GM12891 (cell line): ENCODE results near the gene AQR.

Experiments
- DNase-seq: peaks from one replicate; pipeline ENCODE4 v3.0.0; 2011; ENCODE audit warnings: low spot score; ENCODE audit not compliant: insufficient read length
- FAIRE-seq: peaks from 2 replicates; lab custom pipeline; 2011; peaks lifted over from hg19 to GRCh38; lab: Jason Lieb, UNC
- PAX5 ChIP-seq: IDR thresholded peaks from 2 replicates; pipeline ENCODE4 v1.6.1; 2011; ENCODE audit warnings: low read length, moderate library complexity, mild to moderate bottlenecking; ENCODE audit not compliant: insufficient read depth, severe bottlenecking
- POLR2A ChIP-seq: IDR thresholded peaks from 2 replicates; pipeline ENCODE4 v1.6.1; 2011; ENCODE audit warnings: low read depth, low read length, control low read depth
- POLR2AphosphoS5 ChIP-seq: IDR thresholded peaks from 2 replicates; pipeline ENCODE4 v1.6.1; 2011; ENCODE audit warnings: low read depth, low read length, control low read depth
- POU2F2 ChIP-seq: IDR thresholded peaks from 2 replicates; pipeline ENCODE4 v1.6.1; 2011; ENCODE audit warnings: low read depth, mild to moderate bottlenecking, control low read depth, low read length, moderate library complexity
- SPI1 ChIP-seq: IDR thresholded peaks from 2 replicates; pipeline ENCODE4 v1.6.1; 2011; ENCODE audit warnings: low read depth, low read length, control low read depth
- TAF1 ChIP-seq: IDR thresholded peaks from 2 replicates; pipeline ENCODE4 v1.6.1; 2011; ENCODE audit warnings: low read depth, low read length, control low read depth

AQR gene

DNA sequence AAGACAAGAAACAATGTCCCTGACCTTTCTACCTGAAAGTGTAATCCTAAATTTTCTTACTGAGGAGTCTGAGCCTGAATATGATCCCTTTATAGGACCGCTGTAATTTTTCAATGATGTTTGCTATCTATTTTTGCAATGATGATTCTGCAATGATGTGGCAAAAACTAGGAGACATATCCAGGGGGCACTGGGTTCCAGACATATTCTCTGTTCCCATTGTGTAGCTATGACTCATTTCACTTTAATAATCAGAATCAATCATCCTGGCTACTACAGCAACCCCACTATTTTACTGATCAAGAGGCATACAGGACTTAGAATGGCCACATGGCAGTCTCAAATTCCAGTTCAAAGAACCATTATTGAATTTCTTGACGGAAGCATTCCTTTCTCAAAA is 85.9 kb downstream of the AQR start:
- TF ChIP-seq PAX5 (no peak), SPI1 (no peak)
- DNase-seq (no peak), FAIRE-seq (no peak)

DNA sequence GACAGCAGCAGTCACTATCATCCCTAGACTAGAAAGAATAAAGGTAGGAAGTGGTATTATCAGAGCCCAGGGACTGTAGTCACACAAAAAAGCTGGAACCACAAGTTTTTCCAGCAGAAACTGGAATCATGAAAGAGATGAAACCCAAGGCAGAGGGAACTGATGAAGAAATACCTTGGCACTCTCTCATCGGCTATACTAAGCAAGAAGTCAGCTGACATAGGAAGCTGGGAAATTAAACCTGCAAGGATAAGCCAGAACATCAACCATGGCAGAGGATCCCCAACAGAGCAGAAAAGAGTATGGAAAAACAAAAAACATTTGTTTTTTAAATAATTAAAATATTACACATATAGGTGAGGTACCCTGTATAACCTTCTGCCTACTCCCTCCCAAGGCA is 86.5 kb downstream of the AQR start:
- TF ChIP-seq PAX5 = no peak
- no peak for TF ChIP-seq POLR2AphosphoS5
- TF ChIP-seq POU2F2 = no peak
- TF ChIP-seq POLR2A = no peak
- FAIRE-seq = no peak
- no peak for DNase-seq

DNA sequence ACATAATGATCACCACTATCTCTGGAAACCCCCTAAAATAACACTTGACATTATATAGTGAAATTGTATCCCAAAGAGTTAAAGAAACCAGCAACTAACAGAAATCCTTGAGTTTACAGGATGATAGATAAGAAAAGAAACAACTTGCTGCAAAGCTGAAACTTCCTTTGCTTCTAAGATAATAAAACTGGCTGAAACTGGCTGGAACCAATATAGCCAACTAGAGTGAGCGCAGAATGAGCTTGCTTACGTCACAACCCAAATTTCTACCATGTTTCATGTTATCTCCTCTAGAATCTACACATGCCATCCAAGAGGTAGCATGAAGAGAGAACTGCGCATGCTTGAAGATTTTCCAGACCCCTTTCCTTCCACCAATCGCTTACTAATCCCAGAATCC is 90.4 kb downstream of the AQR start:
- no peak for FAIRE-seq
- DNase-seq = no peak
- no peak for TF ChIP-seq PAX5

DNA sequence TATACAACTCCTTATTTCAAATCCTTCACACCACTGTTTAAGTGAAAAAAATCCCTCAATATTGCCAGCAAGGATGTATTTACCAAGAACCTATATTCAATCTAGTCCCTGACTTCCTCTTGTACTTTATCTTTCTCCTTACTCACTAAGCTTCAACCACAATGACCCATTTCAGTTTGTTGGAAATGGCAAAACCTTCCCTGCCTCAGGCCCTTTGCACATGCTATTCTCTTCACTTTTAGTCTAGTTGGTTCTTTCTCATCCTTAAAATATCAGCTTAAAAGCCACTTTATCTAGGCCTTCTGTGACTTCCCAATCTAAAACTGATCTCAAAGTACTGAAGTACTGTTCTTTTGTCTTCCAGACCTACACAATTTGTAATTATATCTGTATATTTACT is 92.9 kb downstream of the AQR start:
- DNase-seq = no peak
- no peak for TF ChIP-seq PAX5
- no peak for TF ChIP-seq SPI1
- TF ChIP-seq POU2F2 = no peak
- TF ChIP-seq POLR2A = no peak
- no peak for TF ChIP-seq TAF1
- no peak for TF ChIP-seq POLR2AphosphoS5
- FAIRE-seq = no peak

DNA sequence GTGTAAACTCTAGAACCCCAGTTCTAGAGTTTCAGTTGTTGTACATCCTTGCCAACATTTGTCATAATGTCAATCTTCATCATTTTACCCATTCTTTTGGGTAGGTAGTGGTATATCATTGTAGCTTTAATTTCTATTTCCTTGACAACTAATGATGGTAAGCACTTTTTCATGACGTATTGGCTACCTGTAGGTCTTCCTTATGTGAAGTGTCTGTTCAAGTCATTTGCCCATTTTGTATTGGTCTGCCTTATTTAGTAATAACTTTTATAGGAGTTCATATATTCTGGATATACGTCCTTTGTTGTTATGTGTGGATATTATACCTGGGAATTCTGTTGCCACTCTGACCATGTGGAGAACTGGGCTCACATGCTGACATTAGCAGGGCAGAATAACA is 100.4 kb downstream of the AQR start:
- FAIRE-seq (peak; percentile 59), DNase-seq (no peak)
- TF ChIP-seq PAX5 = no peak
- TF ChIP-seq POLR2AphosphoS5 = no peak
- no peak for TF ChIP-seq SPI1
- no peak for TF ChIP-seq TAF1
- TF ChIP-seq POU2F2 = no peak
- TF ChIP-seq POLR2A = no peak

DNA sequence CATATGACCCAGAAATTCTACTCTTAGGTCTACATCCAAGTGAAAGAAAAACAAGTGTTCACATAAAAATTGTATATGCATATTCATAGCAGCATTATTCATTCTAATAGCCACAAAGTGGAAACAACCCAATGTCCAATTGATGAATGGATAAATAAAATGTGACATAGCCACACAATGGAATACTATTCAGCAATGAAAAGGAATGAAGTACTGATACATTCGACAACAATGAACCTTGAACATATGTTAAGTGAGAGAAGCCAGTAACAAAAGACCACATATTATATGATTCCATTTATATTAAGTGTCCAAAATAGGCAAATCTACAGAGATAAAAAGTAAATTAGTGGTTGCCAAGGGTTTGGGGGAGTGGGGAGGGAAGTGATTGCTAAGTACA is 104.0 kb downstream of the AQR start:
- TF ChIP-seq TAF1 (no peak), SPI1 (no peak), PAX5 (no peak), POLR2AphosphoS5 (no peak), POU2F2 (no peak), POLR2A (no peak)
- FAIRE-seq = no peak
- DNase-seq = no peak

DNA sequence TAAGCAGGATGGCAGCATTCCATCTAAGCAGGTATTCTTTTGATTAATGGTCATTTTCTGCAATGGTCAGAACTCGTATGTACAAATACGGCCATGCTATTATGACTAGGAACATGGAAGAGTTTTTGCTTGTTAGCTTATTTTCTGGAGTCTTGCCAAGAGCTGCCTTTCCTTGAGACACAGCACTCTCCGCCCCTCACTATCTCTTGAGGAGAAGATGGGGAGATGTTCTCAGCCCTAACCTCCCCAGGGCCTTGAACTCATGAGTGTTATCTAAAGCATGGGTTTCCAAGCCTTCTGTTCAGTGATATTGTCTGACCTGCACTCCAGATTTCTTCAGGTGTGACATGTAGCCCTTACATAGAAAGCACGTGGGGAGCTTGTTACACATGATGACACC is 108.3 kb downstream of the AQR start:
- DNase-seq (no peak), FAIRE-seq (no peak)
- TF ChIP-seq POU2F2 (no peak), PAX5 (no peak), SPI1 (no peak), POLR2AphosphoS5 (no peak), POLR2A (no peak), TAF1 (no peak)

DNA sequence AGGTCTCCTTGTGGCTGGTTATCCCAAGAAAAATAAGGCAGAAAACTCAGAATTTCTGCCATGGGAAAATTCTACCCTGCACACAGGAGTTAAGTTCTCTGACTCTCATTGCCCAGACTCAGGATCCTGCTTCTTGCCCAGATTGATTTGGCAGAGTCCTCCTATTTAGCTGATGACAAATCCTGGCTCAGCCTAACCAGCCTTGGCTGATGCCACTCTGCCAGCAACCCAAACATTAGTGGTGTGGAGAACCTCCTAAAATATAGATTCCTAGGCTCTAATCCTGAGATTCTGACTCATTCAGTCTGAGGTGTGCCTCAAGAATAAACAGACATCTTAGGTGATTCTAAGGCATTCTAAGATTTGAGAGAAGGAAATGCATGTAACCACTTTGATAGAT is 113.6 kb downstream of the AQR start:
- FAIRE-seq = no peak
- TF ChIP-seq POLR2AphosphoS5 (no peak), POU2F2 (no peak), TAF1 (no peak), PAX5 (no peak), SPI1 (no peak), POLR2A (no peak)
- DNase-seq = no peak

DNA sequence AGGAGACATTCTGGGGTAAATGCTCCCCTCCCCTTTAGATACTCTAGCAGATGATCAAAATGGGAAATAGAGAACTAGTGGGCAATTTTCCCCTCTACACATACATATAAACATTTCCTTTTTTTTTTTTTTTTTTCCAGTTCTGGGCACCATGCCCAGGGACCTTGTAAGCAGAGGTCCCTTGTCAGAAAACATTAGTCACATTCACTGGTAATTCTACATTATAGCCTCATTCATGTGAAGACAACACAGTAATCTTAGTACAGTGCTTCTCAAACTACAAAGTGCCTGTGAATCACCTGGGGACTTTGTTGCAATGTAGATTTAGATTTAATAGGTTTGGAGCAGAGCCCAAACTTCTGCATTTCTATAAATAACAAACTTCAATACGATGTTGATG is 114.1 kb downstream of the AQR start:
- no peak for TF ChIP-seq POLR2AphosphoS5
- no peak for TF ChIP-seq PAX5
- no peak for TF ChIP-seq TAF1
- TF ChIP-seq POU2F2 = no peak
- FAIRE-seq (no peak), DNase-seq (no peak)

DNA sequence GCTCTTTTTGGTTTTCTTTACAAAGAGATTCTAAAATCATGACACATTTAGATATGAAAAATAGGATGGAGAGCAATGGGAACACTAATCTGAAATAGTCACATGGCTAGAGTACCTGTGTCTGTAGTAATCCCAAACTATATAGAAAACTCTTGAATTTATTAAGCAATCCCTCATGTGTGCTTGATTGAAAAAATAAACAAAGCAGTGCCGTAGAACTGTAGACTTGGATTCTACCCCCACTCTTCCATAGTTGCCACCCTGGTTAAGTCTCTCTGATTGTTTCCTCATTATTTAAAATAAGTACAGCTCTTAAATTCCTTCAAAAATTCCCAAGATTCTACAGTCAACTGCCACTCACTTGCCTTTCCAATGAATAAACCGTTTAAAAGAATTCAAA is 115.3 kb downstream of the AQR start:
- TF ChIP-seq POLR2AphosphoS5 (no peak), PAX5 (no peak), SPI1 (no peak), POU2F2 (no peak), POLR2A (no peak), TAF1 (no peak)
- FAIRE-seq (no peak), DNase-seq (no peak)
